Gastroesophageal sphincter (tissue), 3 donors: ENCODE measurements around the gene CTPS2.

ENCODE experiments used
- EP300 ChIP-seq: sonication (generic); formaldehyde crosslinking; IDR thresholded peaks from one replicate; pipeline ENCODE4 v1.6.1; 2017; ENCODE audit warnings: antibody characterized with exemption, mild to moderate bottlenecking
- POLR2A ChIP-seq, 2 donors: fragments of 450-650 bp; IDR thresholded peaks; one replicate each; pipeline ENCODE4 v1.6.1; 2017; ENCODE audit warnings: antibody characterized with exemption in 2 of 2, mild to moderate bottlenecking in 2 of 2, moderate library complexity in 1 of 2
- TF ChIP-seq, protein P1 (sequence below), 4 experiments: fragments of 200-600 bp in 2 of 4; fragments of 450-650 bp in 2 of 4; sonication (generic) in 1 of 4; IDR thresholded peaks; one replicate each; pipeline ENCODE4 v1.5.1; 2017 to 2019; ENCODE audit warnings: antibody characterized with exemption in 4 of 4, mild to moderate bottlenecking in 2 of 4, moderate library complexity in 2 of 4

DNA sequence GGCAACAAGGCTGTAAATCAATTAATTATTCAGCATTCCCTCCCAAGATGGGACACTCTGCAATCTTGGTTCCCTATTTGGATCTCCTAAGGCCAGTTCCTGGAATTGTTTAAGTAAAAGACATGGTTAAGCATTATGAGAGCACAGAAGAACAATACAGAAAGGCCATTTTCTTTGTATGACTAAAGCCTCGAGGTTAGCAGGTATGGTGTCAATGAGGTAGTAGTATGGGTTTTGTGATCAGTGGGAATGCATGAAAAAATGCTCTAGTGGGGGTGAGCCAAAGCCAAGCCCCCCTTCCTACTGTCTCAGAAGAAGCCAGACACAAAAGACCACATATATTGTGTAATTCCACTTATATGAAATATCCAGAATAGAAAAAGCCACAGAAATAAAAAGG is 124.2 kb downstream of the CTPS2 start:
- TF ChIP-seq POLR2A (IDR thresholded peaks at IDR 0.05) (no peak), EP300 (no peak)
- TF ChIP-seq, protein P1, sequence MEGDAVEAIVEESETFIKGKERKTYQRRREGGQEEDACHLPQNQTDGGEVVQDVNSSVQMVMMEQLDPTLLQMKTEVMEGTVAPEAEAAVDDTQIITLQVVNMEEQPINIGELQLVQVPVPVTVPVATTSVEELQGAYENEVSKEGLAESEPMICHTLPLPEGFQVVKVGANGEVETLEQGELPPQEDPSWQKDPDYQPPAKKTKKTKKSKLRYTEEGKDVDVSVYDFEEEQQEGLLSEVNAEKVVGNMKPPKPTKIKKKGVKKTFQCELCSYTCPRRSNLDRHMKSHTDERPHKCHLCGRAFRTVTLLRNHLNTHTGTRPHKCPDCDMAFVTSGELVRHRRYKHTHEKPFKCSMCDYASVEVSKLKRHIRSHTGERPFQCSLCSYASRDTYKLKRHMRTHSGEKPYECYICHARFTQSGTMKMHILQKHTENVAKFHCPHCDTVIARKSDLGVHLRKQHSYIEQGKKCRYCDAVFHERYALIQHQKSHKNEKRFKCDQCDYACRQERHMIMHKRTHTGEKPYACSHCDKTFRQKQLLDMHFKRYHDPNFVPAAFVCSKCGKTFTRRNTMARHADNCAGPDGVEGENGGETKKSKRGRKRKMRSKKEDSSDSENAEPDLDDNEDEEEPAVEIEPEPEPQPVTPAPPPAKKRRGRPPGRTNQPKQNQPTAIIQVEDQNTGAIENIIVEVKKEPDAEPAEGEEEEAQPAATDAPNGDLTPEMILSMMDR (IDR thresholded peaks at IDR 0.05): no peak
